Measurements from ENCODE around the gene NAA60.

DNA sequence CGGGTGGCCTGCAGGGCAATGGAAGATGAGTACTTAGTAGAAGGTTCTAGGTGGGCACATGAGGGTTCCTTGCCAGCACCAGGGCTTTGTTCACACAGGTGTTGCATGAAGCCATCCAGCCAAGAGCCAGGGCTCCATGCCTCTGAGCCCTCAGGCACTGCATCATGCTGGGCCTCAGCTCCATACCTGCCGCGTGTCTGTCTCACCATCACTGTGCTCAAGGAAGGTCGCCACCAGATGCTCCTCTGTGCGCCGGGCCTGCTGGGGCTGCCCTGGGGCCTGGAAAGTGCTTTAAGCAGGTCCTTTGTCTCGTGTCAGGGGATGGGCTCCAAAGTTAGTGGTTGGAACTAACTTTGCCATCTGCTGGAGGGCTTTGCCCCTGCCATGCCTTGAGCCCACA is 26.3 kb downstream of the NAA60 start:
- TF ChIP-seq NR3C1 (CRISPR knock-in tag; IDR thresholded peaks at IDR 0.05): no peak
- TF ChIP-seq, protein P1, sequence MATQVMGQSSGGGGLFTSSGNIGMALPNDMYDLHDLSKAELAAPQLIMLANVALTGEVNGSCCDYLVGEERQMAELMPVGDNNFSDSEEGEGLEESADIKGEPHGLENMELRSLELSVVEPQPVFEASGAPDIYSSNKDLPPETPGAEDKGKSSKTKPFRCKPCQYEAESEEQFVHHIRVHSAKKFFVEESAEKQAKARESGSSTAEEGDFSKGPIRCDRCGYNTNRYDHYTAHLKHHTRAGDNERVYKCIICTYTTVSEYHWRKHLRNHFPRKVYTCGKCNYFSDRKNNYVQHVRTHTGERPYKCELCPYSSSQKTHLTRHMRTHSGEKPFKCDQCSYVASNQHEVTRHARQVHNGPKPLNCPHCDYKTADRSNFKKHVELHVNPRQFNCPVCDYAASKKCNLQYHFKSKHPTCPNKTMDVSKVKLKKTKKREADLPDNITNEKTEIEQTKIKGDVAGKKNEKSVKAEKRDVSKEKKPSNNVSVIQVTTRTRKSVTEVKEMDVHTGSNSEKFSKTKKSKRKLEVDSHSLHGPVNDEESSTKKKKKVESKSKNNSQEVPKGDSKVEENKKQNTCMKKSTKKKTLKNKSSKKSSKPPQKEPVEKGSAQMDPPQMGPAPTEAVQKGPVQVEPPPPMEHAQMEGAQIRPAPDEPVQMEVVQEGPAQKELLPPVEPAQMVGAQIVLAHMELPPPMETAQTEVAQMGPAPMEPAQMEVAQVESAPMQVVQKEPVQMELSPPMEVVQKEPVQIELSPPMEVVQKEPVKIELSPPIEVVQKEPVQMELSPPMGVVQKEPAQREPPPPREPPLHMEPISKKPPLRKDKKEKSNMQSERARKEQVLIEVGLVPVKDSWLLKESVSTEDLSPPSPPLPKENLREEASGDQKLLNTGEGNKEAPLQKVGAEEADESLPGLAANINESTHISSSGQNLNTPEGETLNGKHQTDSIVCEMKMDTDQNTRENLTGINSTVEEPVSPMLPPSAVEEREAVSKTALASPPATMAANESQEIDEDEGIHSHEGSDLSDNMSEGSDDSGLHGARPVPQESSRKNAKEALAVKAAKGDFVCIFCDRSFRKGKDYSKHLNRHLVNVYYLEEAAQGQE (IDR thresholded peaks at IDR 0.05; ENCODE audit: borderline replicate concordance): no peak
- TF ChIP-seq, protein P1 (CRISPR knock-in tag; IDR thresholded peaks at IDR 0.05; ENCODE audit: low read depth): no peak
- no peak for TF ChIP-seq HEY1 (CRISPR knock-in tag; IDR thresholded peaks at IDR 0.05; ENCODE audit: borderline replicate concordance)
- TF ChIP-seq HDAC6 (IDR thresholded peaks at IDR 0.05; ENCODE audit: low read depth, low read length): no peak
- TF ChIP-seq, protein P2, sequence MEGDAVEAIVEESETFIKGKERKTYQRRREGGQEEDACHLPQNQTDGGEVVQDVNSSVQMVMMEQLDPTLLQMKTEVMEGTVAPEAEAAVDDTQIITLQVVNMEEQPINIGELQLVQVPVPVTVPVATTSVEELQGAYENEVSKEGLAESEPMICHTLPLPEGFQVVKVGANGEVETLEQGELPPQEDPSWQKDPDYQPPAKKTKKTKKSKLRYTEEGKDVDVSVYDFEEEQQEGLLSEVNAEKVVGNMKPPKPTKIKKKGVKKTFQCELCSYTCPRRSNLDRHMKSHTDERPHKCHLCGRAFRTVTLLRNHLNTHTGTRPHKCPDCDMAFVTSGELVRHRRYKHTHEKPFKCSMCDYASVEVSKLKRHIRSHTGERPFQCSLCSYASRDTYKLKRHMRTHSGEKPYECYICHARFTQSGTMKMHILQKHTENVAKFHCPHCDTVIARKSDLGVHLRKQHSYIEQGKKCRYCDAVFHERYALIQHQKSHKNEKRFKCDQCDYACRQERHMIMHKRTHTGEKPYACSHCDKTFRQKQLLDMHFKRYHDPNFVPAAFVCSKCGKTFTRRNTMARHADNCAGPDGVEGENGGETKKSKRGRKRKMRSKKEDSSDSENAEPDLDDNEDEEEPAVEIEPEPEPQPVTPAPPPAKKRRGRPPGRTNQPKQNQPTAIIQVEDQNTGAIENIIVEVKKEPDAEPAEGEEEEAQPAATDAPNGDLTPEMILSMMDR (IDR thresholded peaks at IDR 0.05 in 2 of 3, conservative IDR thresholded peaks at IDR 0.05 in 1 of 3; ENCODE audit: insufficient read depth in 2 of 3, low read depth in 1 of 3, low read length in 3 of 3): no peak
- no peak for TF ChIP-seq EP300 (IDR thresholded peaks at IDR 0.05; ENCODE audit: low read length)
- TF ChIP-seq, protein P3, sequence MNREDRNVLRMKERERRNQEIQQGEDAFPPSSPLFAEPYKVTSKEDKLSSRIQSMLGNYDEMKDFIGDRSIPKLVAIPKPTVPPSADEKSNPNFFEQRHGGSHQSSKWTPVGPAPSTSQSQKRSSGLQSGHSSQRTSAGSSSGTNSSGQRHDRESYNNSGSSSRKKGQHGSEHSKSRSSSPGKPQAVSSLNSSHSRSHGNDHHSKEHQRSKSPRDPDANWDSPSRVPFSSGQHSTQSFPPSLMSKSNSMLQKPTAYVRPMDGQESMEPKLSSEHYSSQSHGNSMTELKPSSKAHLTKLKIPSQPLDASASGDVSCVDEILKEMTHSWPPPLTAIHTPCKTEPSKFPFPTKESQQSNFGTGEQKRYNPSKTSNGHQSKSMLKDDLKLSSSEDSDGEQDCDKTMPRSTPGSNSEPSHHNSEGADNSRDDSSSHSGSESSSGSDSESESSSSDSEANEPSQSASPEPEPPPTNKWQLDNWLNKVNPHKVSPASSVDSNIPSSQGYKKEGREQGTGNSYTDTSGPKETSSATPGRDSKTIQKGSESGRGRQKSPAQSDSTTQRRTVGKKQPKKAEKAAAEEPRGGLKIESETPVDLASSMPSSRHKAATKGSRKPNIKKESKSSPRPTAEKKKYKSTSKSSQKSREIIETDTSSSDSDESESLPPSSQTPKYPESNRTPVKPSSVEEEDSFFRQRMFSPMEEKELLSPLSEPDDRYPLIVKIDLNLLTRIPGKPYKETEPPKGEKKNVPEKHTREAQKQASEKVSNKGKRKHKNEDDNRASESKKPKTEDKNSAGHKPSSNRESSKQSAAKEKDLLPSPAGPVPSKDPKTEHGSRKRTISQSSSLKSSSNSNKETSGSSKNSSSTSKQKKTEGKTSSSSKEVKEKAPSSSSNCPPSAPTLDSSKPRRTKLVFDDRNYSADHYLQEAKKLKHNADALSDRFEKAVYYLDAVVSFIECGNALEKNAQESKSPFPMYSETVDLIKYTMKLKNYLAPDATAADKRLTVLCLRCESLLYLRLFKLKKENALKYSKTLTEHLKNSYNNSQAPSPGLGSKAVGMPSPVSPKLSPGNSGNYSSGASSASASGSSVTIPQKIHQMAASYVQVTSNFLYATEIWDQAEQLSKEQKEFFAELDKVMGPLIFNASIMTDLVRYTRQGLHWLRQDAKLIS (CRISPR knock-in tag; IDR thresholded peaks at IDR 0.05): no peak
- no peak for TF ChIP-seq EZH2 (IDR thresholded peaks at IDR 0.05; ENCODE audit: borderline replicate concordance, low read depth, low read length)
- TF ChIP-seq PHF21A (IDR thresholded peaks at IDR 0.05; ENCODE audit: borderline replicate concordance, low read depth): no peak
- no peak for TF ChIP-seq GABPB1 (CRISPR knock-in tag; IDR thresholded peaks at IDR 0.05)
